K562 (cell line): ENCODE data around the gene CHD6. TPM values are rescaled to one million over a fixed set of nuclear protein-coding genes. Genes with fewer than 3 reads are reported as not detected.

ENCODE experiments used
- ATAC-seq: fragments of 200-7000 bp; cut with Tn5 transposase; 3 replicates; pipeline ENCODE4 v1.9.1; 2020; ENCODE audit warnings: moderate library complexity
- BruUV-seq: library from RNA; stranded (reverse); fragments of 400-500 nt; replicated peaks from 2 replicates; lab custom pipeline; 2021; lab: Mats Ljungman, UMichigan
- CTCF ChIA-PET: fragments of 300-600 bp; formaldehyde crosslinking; extraction: SDS; loops from one replicate; lab custom pipeline; 2021; ENCODE audit warnings: low intra/inter-chr PET ratio; lab: Yijun Ruan, JAX
- POLR2A ChIA-PET: fragments of 300-600, 350-650 bp; sonication (Branson Sonifier 250); formaldehyde crosslinking; extraction: SDS; loops from one replicate; lab custom pipeline; 2021; ENCODE audit warnings: antibody characterized with exemption, inconsistent platforms; lab: Yijun Ruan, JAX
- DNase-seq, 4 experiments: peaks; one replicate each; pipeline versions ENCODE4 v3.0.0 to v3.0.0-alpha.2; 2011 to 2018; ENCODE audit warnings: low spot score in 3 of 4, mixed read lengths in 3 of 4; ENCODE audit errors: extremely low read depth in 1 of 4
- FAIRE-seq: peaks from 2 replicates; lab custom pipeline; 2011; peaks lifted over from hg19 to GRCh38; lab: Jason Lieb, UNC
- H2AFZ ChIP-seq: 2 replicates; pipeline ENCODE4 v1.6.0; 2011; ENCODE audit warnings: low read depth, low read length, control low read depth, inconsistent platforms
- H3K27ac ChIP-seq: fragments of 200-600 bp; 3 replicates; pipeline ENCODE4 v1.8.0; 2011; ENCODE audit warnings: low read depth, mild to moderate bottlenecking, control low read depth, inconsistent platforms, low read length, moderate library complexity, mixed read lengths; ENCODE audit errors: extremely low read depth
- H3K27me3 ChIP-seq, 2 experiments: fragments of 300-600 bp in 1 of 2; 2 replicates in 1 of 2; 3 replicates in 1 of 2; pipeline versions ENCODE4 v1.6.0 to v1.8.0; 2011; ENCODE audit warnings: inconsistent platforms in 2 of 2, low read length in 2 of 2, mild to moderate bottlenecking in 1 of 2, mixed read lengths in 1 of 2, moderate library complexity in 1 of 2; ENCODE audit not compliant: control insufficient read depth in 2 of 2, insufficient read depth in 2 of 2
- H3K36me3 ChIP-seq: fragments of 300-600 bp; 3 replicates; pipeline ENCODE4 v1.8.0; 2011; ENCODE audit warnings: mild to moderate bottlenecking, low read length, inconsistent platforms; ENCODE audit not compliant: control insufficient read depth, insufficient read depth
- H3K4me1 ChIP-seq, 2 experiments: fragments of 200-600 bp in 1 of 2; replicated peaks in 1 of 2; 2 replicates in 1 of 2; 3 replicates in 1 of 2; pipeline versions ENCODE4 v1.5.1 to v1.8.0; 2011; ENCODE audit warnings: inconsistent platforms in 2 of 2, low read length in 2 of 2, mild to moderate bottlenecking in 1 of 2, mixed read lengths in 1 of 2, moderate library complexity in 1 of 2; ENCODE audit not compliant: control insufficient read depth in 2 of 2, insufficient read depth in 2 of 2
- H3K4me2 ChIP-seq: 2 replicates; pipeline ENCODE4 v1.6.1; 2011; ENCODE audit warnings: low read length, control low read depth, inconsistent platforms, mixed read lengths; ENCODE audit not compliant: insufficient read depth
- H3K4me3 ChIP-seq: fragments of 200-600 bp; sonication (generic), shearing (Covaris generic); 2 replicates; pipeline ENCODE4 v1.5.1; 2016; ENCODE audit warnings: control low read depth, inconsistent platforms
- H3K79me2 ChIP-seq: fragments of 200-600 bp; 3 replicates; pipeline ENCODE4 v1.8.0; 2011; ENCODE audit warnings: low read length, inconsistent platforms; ENCODE audit not compliant: control insufficient read depth, insufficient read depth
- H3K9ac ChIP-seq, 2 experiments: 2 replicates each; pipeline versions ENCODE4 v1.6.0 to v1.6.1; 2011; ENCODE audit warnings: low read depth in 2 of 2, low read length in 2 of 2, control low read depth in 1 of 2, inconsistent platforms in 1 of 2, mild to moderate bottlenecking in 1 of 2, mixed read lengths in 1 of 2; ENCODE audit not compliant: insufficient read depth in 1 of 2
- H3K9me1 ChIP-seq: one replicate; pipeline ENCODE4 v1.6.0; 2011; ENCODE audit warnings: inconsistent platforms, mild to moderate bottlenecking, low read length, moderate library complexity; ENCODE audit not compliant: control insufficient read depth, insufficient read depth
- H3K9me3 ChIP-seq: replicated peaks from 2 replicates; pipeline ENCODE4 v1.5.1; 2011; ENCODE audit warnings: low read depth, low read length, inconsistent platforms; ENCODE audit not compliant: control insufficient read depth, insufficient read depth
- H4K20me1 ChIP-seq: replicated peaks from 2 replicates; pipeline ENCODE4 v1.6.1; 2011; ENCODE audit warnings: low read length, inconsistent platforms, mixed read lengths; ENCODE audit not compliant: control insufficient read depth, insufficient read depth
- BRD9 ChIP-seq: fragments of 450-650 bp; IDR thresholded peaks from 2 replicates; pipeline ENCODE4 v1.6.1; 2018; ENCODE audit warnings: low read depth; ENCODE audit not compliant: partially characterized antibody
- ESRRB ChIP-seq: fragments of 250-450 bp; sonication (Bioruptor Pico); IDR thresholded peaks from 2 replicates; pipeline ENCODE4 v1.5.0; 2020; ENCODE audit warnings: mild to moderate bottlenecking, moderate library complexity, borderline replicate concordance
- IRF2 ChIP-seq: sonication (generic); formaldehyde crosslinking; IDR thresholded peaks from 2 replicates; pipeline ENCODE4 v1.8.1; 2022; ENCODE audit warnings: mild to moderate bottlenecking, missing genetic modification reagents
- RAD21 ChIP-seq, 2 experiments: fragments of 250-450 bp in 1 of 2; fragments of 450-650 bp in 1 of 2; sonication (Bioruptor Pico) in 1 of 2; formaldehyde crosslinking in 1 of 2; IDR thresholded peaks in 1 of 2; conservative IDR thresholded peaks in 1 of 2; 2 replicates each; pipeline versions ENCODE4 v1.4.0 to v1.8.0; 2020 to 2022; ENCODE audit warnings: mild to moderate bottlenecking in 2 of 2, moderate library complexity in 1 of 2
- RBBP5 ChIP-seq: fragments of 200-600 bp; sonication (generic); IDR thresholded peaks from 2 replicates; pipeline ENCODE4 v1.6.1; 2012; ENCODE audit warnings: borderline replicate concordance, mild to moderate bottlenecking, low read length, control low read depth, inconsistent platforms; ENCODE audit not compliant: insufficient read depth, poor library complexity, severe bottlenecking
- WGBS: fragments of 100-300 bp; shearing (Covaris generic); methylation state at CpG from one replicate; pipeline ENCODE4 v1.1.6; 2016; ENCODE audit warnings: low coverage, mixed read lengths; ENCODE audit not compliant: insufficient coverage; ENCODE audit errors: missing lambda C conversion rate; 5-methylcytosine and 5-hydroxymethylcytosine counted together
- in situ Hi-C: fragments of 300-500 bp; cut with MboI; formaldehyde crosslinking; loops from 4 replicates; pipeline ENCODE4 v1.15.0; 2018; ENCODE audit warnings: inconsistent platforms, mixed read lengths
- intact Hi-C: fragments of 100-400 bp; cut with micrococcal nuclease; formaldehyde crosslinking; loops from 2 replicates; pipeline ENCODE4 v1.14.2; 2022
- polyA plus RNA-seq, 8 experiments: library from polyadenylated mRNA; depleted of rRNA in 4 of 8; stranded (reverse) in 5 of 8; unstranded in 3 of 8; fragments of >200 nt; fragmentation: Nextera tagmentation in 2 of 8; fragmentation: Illumina TruSeq in 1 of 8; extraction: Ambion mirVana in 2 of 8; extraction: Trizol in 1 of 8; gene quantifications; 2 replicates each; pipeline versions ENCODE4 v1.2.1 to v1.2.3, GENCODE V29; 2011 to 2014; ENCODE audit warnings: inconsistent platforms in 1 of 8, missing spikeins in 1 of 8
- total RNA-seq, 7 experiments: library from RNA; depleted of rRNA in 6 of 7; stranded (reverse); fragments of >200 nt in 6 of 7; fragmentation: Illumina TruSeq in 2 of 7; extraction: Trizol in 2 of 7; gene quantifications; 2 replicates each; pipeline versions ENCODE4 v1.2.1 to v1.2.3, GENCODE V29; 2011 to 2021; ENCODE audit warnings: low replicate concordance in 1 of 7
- TF ChIP-seq, protein P1 (sequence below): fragments of 450-650 bp; formaldehyde crosslinking; IDR thresholded peaks from 2 replicates; pipeline ENCODE4 v1.4.0; 2020; ENCODE audit warnings: mild to moderate bottlenecking, moderate library complexity
- TF ChIP-seq, protein P2 (sequence below): fragments of 250-450 bp; sonication (Bioruptor Pico); IDR thresholded peaks from 2 replicates; pipeline ENCODE4 v1.8.0; 2021; ENCODE audit warnings: moderate library complexity, mild to moderate bottlenecking, inconsistent platforms

Gene CHD6
- total and polyA plus RNA-seq, 9 of the 15 experiments (the other 6 are each of a cell fraction or from before 2014, with no cell fraction given): 3.9 to 24.2 (median 12.8) TPM

DNA sequence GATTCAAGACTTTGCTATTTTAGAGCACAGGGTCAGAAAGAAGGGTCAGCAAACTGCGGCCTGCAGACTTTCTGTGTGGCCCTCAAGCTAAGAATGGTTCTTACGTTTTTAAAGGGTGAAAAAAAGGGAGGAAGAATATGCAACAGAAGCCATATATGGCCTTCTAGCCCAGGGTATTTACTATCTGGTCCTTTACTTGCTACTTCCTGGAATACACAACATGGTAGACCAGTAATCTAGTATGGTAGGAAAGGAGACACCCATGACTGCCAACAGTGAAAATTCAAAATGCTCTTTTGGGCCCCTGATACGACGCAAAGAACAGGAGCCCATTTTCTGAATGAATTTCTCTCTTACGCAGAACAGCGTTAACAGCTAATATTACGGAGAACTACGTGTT is 191.2 kb downstream of the CHD6 start (continued):
- TF ChIP-seq, protein P1, sequence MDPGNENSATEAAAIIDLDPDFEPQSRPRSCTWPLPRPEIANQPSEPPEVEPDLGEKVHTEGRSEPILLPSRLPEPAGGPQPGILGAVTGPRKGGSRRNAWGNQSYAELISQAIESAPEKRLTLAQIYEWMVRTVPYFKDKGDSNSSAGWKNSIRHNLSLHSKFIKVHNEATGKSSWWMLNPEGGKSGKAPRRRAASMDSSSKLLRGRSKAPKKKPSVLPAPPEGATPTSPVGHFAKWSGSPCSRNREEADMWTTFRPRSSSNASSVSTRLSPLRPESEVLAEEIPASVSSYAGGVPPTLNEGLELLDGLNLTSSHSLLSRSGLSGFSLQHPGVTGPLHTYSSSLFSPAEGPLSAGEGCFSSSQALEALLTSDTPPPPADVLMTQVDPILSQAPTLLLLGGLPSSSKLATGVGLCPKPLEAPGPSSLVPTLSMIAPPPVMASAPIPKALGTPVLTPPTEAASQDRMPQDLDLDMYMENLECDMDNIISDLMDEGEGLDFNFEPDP (CRISPR knock-in tag): no peak
- no peak for TF ChIP-seq IRF2 (CRISPR knock-in tag)
- TF ChIP-seq RAD21 (CRISPR knock-in tag; conservative IDR thresholded peaks at IDR 0.05 in 1 of 2, IDR thresholded peaks at IDR 0.05 in 1 of 2): no peak
- no peak for TF ChIP-seq ESRRB

DNA sequence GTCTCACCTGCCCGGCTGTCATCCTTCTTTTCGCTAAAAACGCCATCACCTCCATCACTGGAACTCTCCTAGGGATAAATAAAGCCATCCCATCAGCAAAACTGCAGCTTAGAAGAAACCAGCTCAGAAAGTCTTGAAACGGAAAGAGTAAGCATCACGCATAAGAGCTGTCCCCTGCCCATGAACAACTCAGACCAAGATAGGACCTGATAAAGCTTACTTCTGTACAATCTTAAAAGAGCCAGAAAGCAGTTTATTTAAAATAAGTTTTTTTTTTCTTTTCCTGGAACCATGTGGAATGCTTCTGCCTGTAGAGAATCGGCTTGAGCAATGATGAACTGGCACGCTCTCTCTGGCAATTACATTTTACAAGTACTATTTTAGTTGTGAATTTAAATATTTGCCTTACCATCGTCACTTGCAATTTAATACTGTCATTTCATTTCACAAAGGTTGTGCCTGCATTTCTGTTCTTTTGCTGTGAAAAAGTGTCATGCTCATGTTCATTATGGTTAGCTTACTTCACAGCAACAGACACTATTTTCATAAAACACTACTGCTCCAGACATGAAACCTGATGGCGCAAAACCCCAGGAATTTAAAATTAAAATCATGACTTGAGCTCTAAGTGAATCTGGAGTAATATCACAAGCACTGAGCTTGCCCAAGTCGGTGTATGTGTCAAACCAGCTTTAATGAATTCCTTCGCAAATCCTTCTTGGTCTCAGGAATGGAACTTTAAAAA is 191.9 kb downstream of the CHD6 start:
- CTCF ChIA-PET: no interaction called here

More for the DNA sequence above, 191.9 kb downstream of the CHD6 start:
- intact Hi-C loops: no loop called here
- peak; percentile 23 for FAIRE-seq
- WGBS: 59% methylated on average over 11 of the region's 11 CpGs
- Histone ChIP-seq H3K9me1 (no peaks in the 10 kb centered on the region), H3K36me3 (peaks cover 51% of the 10 kb centered on the region), H3K9me3 (no peaks in the 10 kb centered on the region), H3K27ac (peak overlapping the region; percentile 62; the same call in 2 of the 3 replicates), H2AFZ (no peak overlapping the region), H4K20me1 (no peaks in the 10 kb centered on the region), H3K4me2 (peak overlapping the region; percentile 22; the same call in 1 of the 2 replicates), H3K4me3 (no peak overlapping the region), H3K4me1 (peaks cover 4 to 54% of the 10 kb centered on the region in 2 experiments; a peak in 4 of 5 replicates), H3K27me3 (no peaks in the 10 kb centered on the region)
- peak; percentile 25; the same call in 1 of the 3 replicates for ATAC-seq
- POLR2A ChIA-PET: interaction anchor here (0.8 to 2.3 kb wide), 11 partner anchors 8 to 261 kb away, joined by 3 to 7 read pairs (median 3); partner anchors contain the start of gene CHD6
- BruUV-seq: no TSS peak
- TF ChIP-seq, protein P2, sequence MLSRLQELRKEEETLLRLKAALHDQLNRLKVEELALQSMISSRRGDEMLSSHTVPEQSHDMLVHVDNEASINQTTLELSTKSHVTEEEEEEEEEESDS (CRISPR knock-in tag): no peak
- TF ChIP-seq RBBP5 (peak; percentile 0), BRD9 (peak; percentile 0)
- TF ChIP-seq, all 486 proteins: peak for 2
- in situ Hi-C loops: no loop called here
- DNase-seq: peak in 2 of 4 experiments; percentile 20 to 21
- Histone ChIP-seq H3K9ac (peak overlapping the region in 1 of 2 experiments; percentile 23; a peak in 1 of 4 replicates), H3K79me2 (no peaks in the 10 kb centered on the region)
